NCI-H510A (cell line): Measurements from ENCODE around the gene ZFP1.
"Not testable (repeated sequence)": the region's sequence is repeated elsewhere in the genome, so short reads cannot be mapped to it uniquely, and the experiment has no call there.

ENCODE experiments used
- DNase-seq: peaks from one replicate; lab custom pipeline; 2025; lab: John Stamatoyannopoulos, UW

The ZFP1 gene

GRCh38 chr16:75113541-75114121 is 34.7 kb upstream of the ZFP1 start:
- DNase-seq, result no peak

GRCh38 chr16:75114179-75114945 is 34.0 kb upstream of the ZFP1 start:
- DNase-seq, result no peak

GRCh38 chr16:75114946-75115825 is 33.1 kb upstream of the ZFP1 start:
- no peak for DNase-seq

- DNase-seq, result no peak
Observed at GRCh38 chr16:75116081-75116910, 32.0 kb upstream of the ZFP1 start, which contains the start of gene LDHD. Gene LDHD (minus strand): TSS chr16:75116780. CDS start chr16:75116720, 60 bp downstream.

GRCh38 chr16:75116911-75117245 is 31.4 kb upstream of the ZFP1 start:
- DNase-seq, result no peak

GRCh38 chr16:75118943-75119539 is 29.3 kb upstream of the ZFP1 start:
- DNase-seq, result no peak

GRCh38 chr16:75120253-75120652 is 28.1 kb upstream of the ZFP1 start:
- DNase-seq, result no peak

- DNase-seq, result no peak
Observed at GRCh38 chr16:75121949-75122568, 26.3 kb upstream of the ZFP1 start.

- no peak for DNase-seq
Observed at GRCh38 chr16:75122609-75123008, 25.7 kb upstream of the ZFP1 start.

GRCh38 chr16:75127713-75128415 is 20.5 kb upstream of the ZFP1 start:
- DNase-seq, result no peak

GRCh38 chr16:75129421-75130149 is 18.7 kb upstream of the ZFP1 start:
- DNase-seq, result not testable (repeated sequence)

GRCh38 chr16:75130150-75130771 is 18.1 kb upstream of the ZFP1 start:
- DNase-seq, result no peak

- no peak for DNase-seq
Observed at GRCh38 chr16:75131081-75131480, 17.2 kb upstream of the ZFP1 start.

GRCh38 chr16:75138233-75138632 is 10.1 kb upstream of the ZFP1 start:
- no peak for DNase-seq

- DNase-seq, result no peak
Observed at GRCh38 chr16:75138636-75139035, 9.7 kb upstream of the ZFP1 start.

GRCh38 chr16:75139498-75139897 is 8.8 kb upstream of the ZFP1 start:
- peak; percentile 35 for DNase-seq

- DNase-seq, result no peak
Observed at GRCh38 chr16:75143941-75144340, 4.4 kb upstream of the ZFP1 start.

- DNase-seq, result no peak
Observed at GRCh38 chr16:75147968-75148310, 385 bp upstream of the ZFP1 start.

GRCh38 chr16:75151798-75152197 is 3.5 kb downstream of the ZFP1 start:
- DNase-seq, result no peak
